Measurements from ENCODE around the gene BMP6. TPM values are rescaled to one million over a fixed set of nuclear protein-coding genes. Genes with fewer than 3 reads are reported as not detected.

BMP6 gene
- total RNA-seq, 1 experiment from 2014 or later, result 1.6 TPM

- DNase-seq (ENCODE audit: low read depth, low spot score), result no peak
- no peaks in the 10 kb centered on the region for H3K79me2 ChIP-seq (ENCODE audit: insufficient read depth, low read length)
- ChIA-PET POLR2A (no interaction called here), CTCF (no interaction called here), RAD21 (ENCODE audit: low non-redundant PET in 1 of 2, low total read pairs in 2 of 2, uncharacterized antibody in 2 of 2, unreplicated experiment in 2 of 2) (no interaction called here)
- no peak overlapping the region for H3K4me3 ChIP-seq (replicated peaks in 1 of 2; ENCODE audit: low read depth in 1 of 2, low read length in 2 of 2)
- no peaks in the 10 kb centered on the region for H3K36me3 ChIP-seq (ENCODE audit: control insufficient read depth in 1 of 2, insufficient read depth in 2 of 2, low read length in 2 of 2)
- no peak for ATAC-seq
- H3K4me2 ChIP-seq (ENCODE audit: low read length), result no peak overlapping the region
- no peak overlapping the region for H2AFZ ChIP-seq (ENCODE audit: low read depth, low read length, poor library complexity, severe bottlenecking)
- no peak for TF ChIP-seq ELF1 (IDR thresholded peaks at IDR 0.05; ENCODE audit: borderline replicate concordance, low read depth)
- TF ChIP-seq POLR2A (IDR thresholded peaks at IDR 0.05; ENCODE audit: borderline replicate concordance, extremely low read depth, insufficient read depth, insufficient read length), result no peak
- no peak for TF ChIP-seq ZBTB33 (IDR thresholded peaks at IDR 0.05; ENCODE audit: extremely low read depth, insufficient replicate concordance, low read length)
- TF ChIP-seq RAD21 (IDR thresholded peaks at IDR 0.05; ENCODE audit: low read depth), result no peak
- no peak for TF ChIP-seq SP1 (IDR thresholded peaks at IDR 0.05; ENCODE audit: low read depth)
- no peak for TF ChIP-seq JUND (IDR thresholded peaks at IDR 0.05)
- TF ChIP-seq MAX (IDR thresholded peaks at IDR 0.05), result no peak
- no peak for TF ChIP-seq YY1 (IDR thresholded peaks at IDR 0.05; ENCODE audit: extremely low read depth, insufficient replicate concordance, low read depth, low read length)
- no peak for TF ChIP-seq CTCF (IDR thresholded peaks at IDR 0.05 in 2 of 3, conservative IDR thresholded peaks at IDR 0.05 in 1 of 3; ENCODE audit: borderline replicate concordance in 1 of 3, insufficient read depth in 1 of 3, low read depth in 2 of 3, low read length in 2 of 3)
- no peak for TF ChIP-seq ATF3 (IDR thresholded peaks at IDR 0.05)
- TF ChIP-seq EGR1 (IDR thresholded peaks at IDR 0.05; ENCODE audit: low read depth), result no peak
- TF ChIP-seq EZH2phosphoT487 (IDR thresholded peaks at IDR 0.05; ENCODE audit: borderline replicate concordance), result no peak
- no peak for TF ChIP-seq REST (IDR thresholded peaks at IDR 0.05; ENCODE audit: low read depth)
- TF ChIP-seq POLR2AphosphoS5 (IDR thresholded peaks at IDR 0.05; ENCODE audit: low read depth, low read length), result no peak
- TF ChIP-seq ZNF274 (IDR thresholded peaks at IDR 0.05; ENCODE audit: low read depth, low read length), result no peak
- TF ChIP-seq CEBPB (IDR thresholded peaks at IDR 0.05; ENCODE audit: low read depth), result no peak
- TF ChIP-seq ZFX (IDR thresholded peaks at IDR 0.05), result no peak
- H3K4me1 ChIP-seq (ENCODE audit: control insufficient read depth in 1 of 2, insufficient read depth in 2 of 2, low read length in 2 of 2), result peaks cover 11 to 23% of the 10 kb centered on the region in 2 experiments
- no peak overlapping the region for H3K27ac ChIP-seq (ENCODE audit: low read depth, low read length)
- intact Hi-C loops (cut with micrococcal nuclease), result loop anchor here (10.0 kb wide), 1 partner anchor 187 kb away; the partner anchor contains the start of gene TXNDC5
- H3K9me2 ChIP-seq (ENCODE audit: insufficient read depth), result no peaks in the 10 kb centered on the region
- no peak overlapping the region for H3K9ac ChIP-seq (ENCODE audit: low read length)
- H4K20me1 ChIP-seq (ENCODE audit: insufficient read depth), result no peaks in the 10 kb centered on the region
- no peaks in the 10 kb centered on the region for H3K9me3 ChIP-seq (ENCODE audit: control insufficient read depth in 1 of 2, insufficient read depth in 1 of 2, low read depth in 1 of 2, low read length in 2 of 2)
- no TSS peak for BruUV-seq (replicated peaks)
- H3K27me3 ChIP-seq (ENCODE audit: insufficient read depth, low read length), result no peaks in the 10 kb centered on the region
Observed at GRCh38 chr6:7727086-7727945, 1.4 kb downstream of the BMP6 start.

All from HCT116 (cell line).